Measurements from ENCODE around the gene PCDHGA5.
"Not testable (repeated sequence)": the region's sequence is repeated elsewhere in the genome, so short reads cannot be mapped to it uniquely, and the experiment has no call there.

Gene PCDHGA5

DNA sequence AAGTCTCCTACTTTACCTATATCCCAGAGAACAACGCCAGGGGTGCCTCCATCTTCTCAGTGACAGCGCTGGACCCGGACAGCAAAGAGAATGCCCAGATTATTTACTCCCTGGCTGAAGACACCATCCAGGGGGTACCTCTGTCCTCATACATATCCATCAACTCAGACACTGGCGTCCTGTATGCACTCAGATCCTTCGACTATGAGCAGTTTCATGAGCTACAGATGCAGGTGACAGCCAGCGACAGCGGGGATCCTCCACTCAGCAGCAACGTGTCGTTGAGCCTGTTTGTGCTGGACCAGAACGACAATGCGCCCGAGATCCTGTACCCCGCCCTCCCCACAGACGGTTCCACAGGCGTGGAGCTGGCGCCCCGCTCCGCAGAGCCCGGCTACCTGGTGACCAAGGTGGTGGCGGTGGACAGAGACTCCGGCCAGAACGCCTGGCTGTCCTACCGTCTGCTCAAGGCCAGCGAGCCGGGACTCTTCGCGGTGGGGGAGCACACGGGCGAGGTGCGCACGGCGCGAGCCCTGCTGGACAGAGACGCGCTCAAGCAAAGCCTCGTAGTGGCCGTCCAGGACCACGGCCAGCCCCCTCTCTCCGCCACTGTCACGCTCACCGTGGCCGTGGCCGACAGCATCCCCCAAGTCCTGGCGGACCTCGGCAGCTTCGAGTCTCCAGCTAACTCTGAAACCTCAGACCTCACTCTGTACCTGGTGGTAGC, 50.7 kb downstream of the PCDHGA5 start:
- DNase-seq = not testable (repeated sequence)

DNA sequence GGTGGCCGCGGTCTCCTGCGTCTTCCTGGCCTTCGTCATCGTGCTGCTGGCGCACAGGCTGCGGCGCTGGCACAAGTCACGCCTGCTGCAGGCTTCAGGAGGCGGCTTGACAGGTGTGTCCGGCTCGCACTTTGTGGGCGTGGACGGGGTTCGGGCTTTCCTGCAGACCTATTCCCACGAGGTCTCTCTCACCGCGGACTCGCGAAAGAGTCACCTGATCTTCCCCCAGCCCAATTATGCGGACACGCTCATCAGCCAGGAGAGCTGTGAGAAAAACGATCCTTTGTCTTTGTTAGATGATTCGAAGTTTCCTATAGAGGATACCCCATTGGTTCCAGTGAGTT, 51.3 kb downstream of the PCDHGA5 start:
- DNase-seq = not testable (repeated sequence)

Measured in suppressor macrophage (primary cell).